Transverse colon (tissue), 4 donors: Measurements from ENCODE around the gene MYO7B. TPM values are rescaled to one million over a fixed set of nuclear protein-coding genes. Genes with fewer than 3 reads are reported as not detected.

ENCODE experiments used
- DNase-seq: peaks from one replicate; pipeline ENCODE4 v3.0.0-alpha.2; 2019
- H3K27ac ChIP-seq, 4 donors: fragments of 200-600 bp; sonication (generic); 2 replicates each; pipeline ENCODE4 v1.5.1; 2016 to 2018; ENCODE audit warnings: inconsistent platforms in 4 of 4
- H3K27me3 ChIP-seq: fragments of 200-600 bp; sonication (generic); 2 replicates; pipeline ENCODE4 v1.5.1; 2017; ENCODE audit warnings: inconsistent platforms
- H3K36me3 ChIP-seq, 4 donors: fragments of 200-600 bp; sonication (generic); 2 replicates each; pipeline ENCODE4 v1.5.1; 2017 to 2019; ENCODE audit warnings: inconsistent platforms in 4 of 4
- H3K4me1 ChIP-seq, 4 donors: fragments of 200-600 bp; sonication (generic); 2 replicates each; pipeline ENCODE4 v1.5.1; 2017 to 2020; ENCODE audit warnings: inconsistent platforms in 4 of 4
- H3K4me3 ChIP-seq, 4 donors: fragments of 200-600 bp; sonication (generic); 1 replicate in 1 of 4; 2 replicates in 3 of 4; pipeline versions ENCODE4 v1.5.1 to v1.6.1; 2017 to 2019; ENCODE audit warnings: inconsistent platforms in 4 of 4
- H3K9me3 ChIP-seq, 2 donors: fragments of 200-600 bp; sonication (generic); 2 replicates each; pipeline ENCODE4 v1.5.1; 2017 to 2019; ENCODE audit warnings: inconsistent platforms in 2 of 2
- CTCF ChIP-seq, 5 experiments: fragments of 200-600 bp in 3 of 5; fragments of 450-650 bp in 2 of 5; sonication (generic) in 3 of 5; IDR thresholded peaks; 1 replicate in 2 of 5; 2 replicates in 3 of 5; pipeline ENCODE4 v1.5.1; 2016 to 2017; ENCODE audit warnings: antibody characterized with exemption in 5 of 5, inconsistent platforms in 3 of 5, mild to moderate bottlenecking in 2 of 5, moderate library complexity in 1 of 5
- EP300 ChIP-seq: sonication (generic); formaldehyde crosslinking; IDR thresholded peaks from one replicate; pipeline ENCODE4 v1.6.1; 2017; ENCODE audit warnings: antibody characterized with exemption, low read depth
- POLR2A ChIP-seq: fragments of 450-650 bp; IDR thresholded peaks from one replicate; pipeline ENCODE4 v1.6.1; 2016; ENCODE audit warnings: antibody characterized with exemption, mild to moderate bottlenecking, moderate library complexity
- POLR2AphosphoS5 ChIP-seq, 3 donors: sonication (generic); formaldehyde crosslinking; IDR thresholded peaks; one replicate each; pipeline ENCODE4 v1.6.1; 2016; ENCODE audit warnings: antibody characterized with exemption in 3 of 3
- WGBS, 2 donors: methylation state at CpG; one replicate each; pipeline ENCODE4 v1.1.5; 2018; ENCODE audit warnings: low coverage in 1 of 2; 5-methylcytosine and 5-hydroxymethylcytosine counted together
- in situ Hi-C, 4 donors: fragments of 200-750 bp; cut with MboI; loops; one replicate each; pipeline versions ENCODE4 v1.15.0 to v1.15.1; 2017; ENCODE audit warnings: low sequenced_read_pairs in 3 of 4, low pct_ligation_motif_present in 1 of 4, low pct_unique_long_range_greater_than_20kb in 1 of 4
- intact Hi-C: fragments of 100-400 bp; cut with DNase I; formaldehyde crosslinking; loops from one replicate; pipeline ENCODE4 v1.15.1; 2023; ENCODE audit warnings: low total_unique reads
- total RNA-seq, 4 donors: library from RNA; depleted of rRNA; stranded (reverse); fragments of >200 nt; gene quantifications; one replicate each; pipeline ENCODE4 v1.1.0, GENCODE V29; 2016

The MYO7B gene
- total RNA-seq, 4 donors from 2014 or later = 242 to 637 (median 280) TPM

- intact Hi-C loops (no loop called here), in situ Hi-C loops (no loop called here)
- no peaks in the 10 kb centered on the region for H3K36me3 ChIP-seq
- no peak for TF ChIP-seq POLR2AphosphoS5 (IDR thresholded peaks at IDR 0.05)
- TF ChIP-seq CTCF (IDR thresholded peaks at IDR 0.05) = no peak
- TF ChIP-seq POLR2A = no peak
- TF ChIP-seq EP300 = no peak
- peaks cover 18 to 33% (median 25%) of the 10 kb centered on the region in 4 donors for H3K4me1 ChIP-seq
- peaks cover 52% of the 10 kb centered on the region for H3K27me3 ChIP-seq
- peak overlapping the region in 3 of 4 donors; percentile 86 to 95 (median 86) for H3K27ac ChIP-seq
- H3K4me3 ChIP-seq = no peak overlapping the region
- no peak for DNase-seq
- 95% methylated on average over 2 of the region's 2 CpGs; no CpG with 5 or more reads in 1 of the 2 donors for WGBS, 2 donors
- H3K9me3 ChIP-seq = no peaks in the 10 kb centered on the region
These were observed 141.4 kb downstream of the MYO7B start for GRCh38 chr2:127676906-127677305.

GRCh38 chr2:127678531-127678930 lies 143.0 kb downstream of the MYO7B start:
- intact Hi-C loops = no loop called here
- Histone ChIP-seq H3K27me3 (peaks cover 39% of the 10 kb centered on the region), H3K27ac (no peak overlapping the region), H3K4me1 (peaks cover 19 to 39% (median 25%) of the 10 kb centered on the region in 4 donors), H3K36me3 (no peaks in the 10 kb centered on the region), H3K9me3 (no peaks in the 10 kb centered on the region), H3K4me3 (no peak overlapping the region)
- in situ Hi-C loops = no loop called here
- TF ChIP-seq POLR2AphosphoS5 (IDR thresholded peaks at IDR 0.05) = no peak
- no peak for TF ChIP-seq CTCF (IDR thresholded peaks at IDR 0.05)
- TF ChIP-seq POLR2A = no peak
- no peak for TF ChIP-seq EP300
- no peak for DNase-seq
- WGBS, 2 donors = 50 to 70% methylated on average over 4 to 10 of the region's 10 CpGs

- H3K9me3 ChIP-seq = no peaks in the 10 kb centered on the region
- H3K27ac ChIP-seq = no peak overlapping the region
- in situ Hi-C loops (no loop called here), intact Hi-C loops (no loop called here)
- TF ChIP-seq CTCF (IDR thresholded peaks at IDR 0.05) (no peak), POLR2AphosphoS5 (IDR thresholded peaks at IDR 0.05) (no peak), EP300 (no peak), POLR2A (no peak)
- H3K4me1 ChIP-seq = peaks cover 19 to 42% (median 26%) of the 10 kb centered on the region in 4 donors
- no peaks in the 10 kb centered on the region for H3K36me3 ChIP-seq
- DNase-seq = no peak
- H3K27me3 ChIP-seq = peaks cover 34% of the 10 kb centered on the region
- whole genome bisulfite sequencing, 2 donors = 84% methylated on average over 6 of the region's 6 CpGs; no CpG with 5 or more reads in 1 of the 2 donors
- no peak overlapping the region for H3K4me3 ChIP-seq
These were observed 143.5 kb downstream of the MYO7B start for GRCh38 chr2:127678991-127679390.

- peaks cover 26% of the 10 kb centered on the region for H3K27me3 ChIP-seq
- intact Hi-C loops (no loop called here), in situ Hi-C loops (no loop called here)
- 85% methylated on average over 15 of the region's 15 CpGs; no CpG with 5 or more reads in 1 of the 2 donors for WGBS, 2 donors
- TF ChIP-seq POLR2A (no peak), CTCF (IDR thresholded peaks at IDR 0.05) (no peak), POLR2AphosphoS5 (IDR thresholded peaks at IDR 0.05) (no peak), EP300 (no peak)
- peak overlapping the region in 2 of 4 donors; percentile 16 to 89 for H3K27ac ChIP-seq
- H3K4me3 ChIP-seq = no peak overlapping the region
- no peaks in the 10 kb centered on the region for H3K36me3 ChIP-seq
- H3K9me3 ChIP-seq = no peaks in the 10 kb centered on the region
- H3K4me1 ChIP-seq = peaks cover 19 to 38% (median 21%) of the 10 kb centered on the region in 4 donors
- no peak for DNase-seq
These were observed 144.3 kb downstream of the MYO7B start for GRCh38 chr2:127679680-127680361.
